Measurements from ENCODE around the gene POLR3K.

The POLR3K gene

GRCh38 chr16:55571-56136, 2.2 kb upstream of the POLR3K start:
- DNase-seq (ENCODE audit: low read depth in 1 of 2, low spot score in 1 of 2) = no peak
- TF ChIP-seq GABPA (IDR thresholded peaks at IDR 0.05; ENCODE audit: low read depth) (no peak), SPI1 (IDR thresholded peaks at IDR 0.05; ENCODE audit: borderline replicate concordance, low read depth) (no peak), POLR2AphosphoS5 (IDR thresholded peaks at IDR 0.05; ENCODE audit: low read depth) (no peak)
- TF ChIP-seq, protein P1, sequence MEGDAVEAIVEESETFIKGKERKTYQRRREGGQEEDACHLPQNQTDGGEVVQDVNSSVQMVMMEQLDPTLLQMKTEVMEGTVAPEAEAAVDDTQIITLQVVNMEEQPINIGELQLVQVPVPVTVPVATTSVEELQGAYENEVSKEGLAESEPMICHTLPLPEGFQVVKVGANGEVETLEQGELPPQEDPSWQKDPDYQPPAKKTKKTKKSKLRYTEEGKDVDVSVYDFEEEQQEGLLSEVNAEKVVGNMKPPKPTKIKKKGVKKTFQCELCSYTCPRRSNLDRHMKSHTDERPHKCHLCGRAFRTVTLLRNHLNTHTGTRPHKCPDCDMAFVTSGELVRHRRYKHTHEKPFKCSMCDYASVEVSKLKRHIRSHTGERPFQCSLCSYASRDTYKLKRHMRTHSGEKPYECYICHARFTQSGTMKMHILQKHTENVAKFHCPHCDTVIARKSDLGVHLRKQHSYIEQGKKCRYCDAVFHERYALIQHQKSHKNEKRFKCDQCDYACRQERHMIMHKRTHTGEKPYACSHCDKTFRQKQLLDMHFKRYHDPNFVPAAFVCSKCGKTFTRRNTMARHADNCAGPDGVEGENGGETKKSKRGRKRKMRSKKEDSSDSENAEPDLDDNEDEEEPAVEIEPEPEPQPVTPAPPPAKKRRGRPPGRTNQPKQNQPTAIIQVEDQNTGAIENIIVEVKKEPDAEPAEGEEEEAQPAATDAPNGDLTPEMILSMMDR (IDR thresholded peaks at IDR 0.05; ENCODE audit: insufficient read depth, low read length) = no peak
- TF ChIP-seq, protein P2, sequence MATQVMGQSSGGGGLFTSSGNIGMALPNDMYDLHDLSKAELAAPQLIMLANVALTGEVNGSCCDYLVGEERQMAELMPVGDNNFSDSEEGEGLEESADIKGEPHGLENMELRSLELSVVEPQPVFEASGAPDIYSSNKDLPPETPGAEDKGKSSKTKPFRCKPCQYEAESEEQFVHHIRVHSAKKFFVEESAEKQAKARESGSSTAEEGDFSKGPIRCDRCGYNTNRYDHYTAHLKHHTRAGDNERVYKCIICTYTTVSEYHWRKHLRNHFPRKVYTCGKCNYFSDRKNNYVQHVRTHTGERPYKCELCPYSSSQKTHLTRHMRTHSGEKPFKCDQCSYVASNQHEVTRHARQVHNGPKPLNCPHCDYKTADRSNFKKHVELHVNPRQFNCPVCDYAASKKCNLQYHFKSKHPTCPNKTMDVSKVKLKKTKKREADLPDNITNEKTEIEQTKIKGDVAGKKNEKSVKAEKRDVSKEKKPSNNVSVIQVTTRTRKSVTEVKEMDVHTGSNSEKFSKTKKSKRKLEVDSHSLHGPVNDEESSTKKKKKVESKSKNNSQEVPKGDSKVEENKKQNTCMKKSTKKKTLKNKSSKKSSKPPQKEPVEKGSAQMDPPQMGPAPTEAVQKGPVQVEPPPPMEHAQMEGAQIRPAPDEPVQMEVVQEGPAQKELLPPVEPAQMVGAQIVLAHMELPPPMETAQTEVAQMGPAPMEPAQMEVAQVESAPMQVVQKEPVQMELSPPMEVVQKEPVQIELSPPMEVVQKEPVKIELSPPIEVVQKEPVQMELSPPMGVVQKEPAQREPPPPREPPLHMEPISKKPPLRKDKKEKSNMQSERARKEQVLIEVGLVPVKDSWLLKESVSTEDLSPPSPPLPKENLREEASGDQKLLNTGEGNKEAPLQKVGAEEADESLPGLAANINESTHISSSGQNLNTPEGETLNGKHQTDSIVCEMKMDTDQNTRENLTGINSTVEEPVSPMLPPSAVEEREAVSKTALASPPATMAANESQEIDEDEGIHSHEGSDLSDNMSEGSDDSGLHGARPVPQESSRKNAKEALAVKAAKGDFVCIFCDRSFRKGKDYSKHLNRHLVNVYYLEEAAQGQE (IDR thresholded peaks at IDR 0.05; ENCODE audit: insufficient replicate concordance, low read depth) = no peak
- H3K27me3 ChIP-seq (ENCODE audit: insufficient read depth, poor library complexity, severe bottlenecking) = no peaks in the 10 kb centered on the region
- H3K4me3 ChIP-seq (replicated peaks; ENCODE audit: insufficient read depth, low read length) = no peak overlapping the region
- no peak overlapping the region for H3K27ac ChIP-seq (replicated peaks)

GRCh38 chr16:54237-54581, 801 bp upstream of the POLR3K start:
- no peak for TF ChIP-seq GABPA (IDR thresholded peaks at IDR 0.05; ENCODE audit: low read depth)
- TF ChIP-seq SPI1 (IDR thresholded peaks at IDR 0.05; ENCODE audit: borderline replicate concordance, low read depth) = no peak
- TF ChIP-seq, protein P1 (IDR thresholded peaks at IDR 0.05; ENCODE audit: insufficient read depth, low read length) = no peak
- TF ChIP-seq POLR2AphosphoS5 (IDR thresholded peaks at IDR 0.05; ENCODE audit: low read depth) = no peak
- TF ChIP-seq, protein P2 (IDR thresholded peaks at IDR 0.05; ENCODE audit: insufficient replicate concordance, low read depth) = no peak
- DNase-seq (ENCODE audit: low read depth in 1 of 2, low spot score in 1 of 2) = no peak
- peak overlapping the region; percentile 92 for H3K27ac ChIP-seq (replicated peaks)
- peak overlapping the region; percentile 88 for H3K4me3 ChIP-seq (replicated peaks; ENCODE audit: insufficient read depth, low read length)
- H3K27me3 ChIP-seq (ENCODE audit: insufficient read depth, poor library complexity, severe bottlenecking) = no peaks in the 10 kb centered on the region

DNA sequence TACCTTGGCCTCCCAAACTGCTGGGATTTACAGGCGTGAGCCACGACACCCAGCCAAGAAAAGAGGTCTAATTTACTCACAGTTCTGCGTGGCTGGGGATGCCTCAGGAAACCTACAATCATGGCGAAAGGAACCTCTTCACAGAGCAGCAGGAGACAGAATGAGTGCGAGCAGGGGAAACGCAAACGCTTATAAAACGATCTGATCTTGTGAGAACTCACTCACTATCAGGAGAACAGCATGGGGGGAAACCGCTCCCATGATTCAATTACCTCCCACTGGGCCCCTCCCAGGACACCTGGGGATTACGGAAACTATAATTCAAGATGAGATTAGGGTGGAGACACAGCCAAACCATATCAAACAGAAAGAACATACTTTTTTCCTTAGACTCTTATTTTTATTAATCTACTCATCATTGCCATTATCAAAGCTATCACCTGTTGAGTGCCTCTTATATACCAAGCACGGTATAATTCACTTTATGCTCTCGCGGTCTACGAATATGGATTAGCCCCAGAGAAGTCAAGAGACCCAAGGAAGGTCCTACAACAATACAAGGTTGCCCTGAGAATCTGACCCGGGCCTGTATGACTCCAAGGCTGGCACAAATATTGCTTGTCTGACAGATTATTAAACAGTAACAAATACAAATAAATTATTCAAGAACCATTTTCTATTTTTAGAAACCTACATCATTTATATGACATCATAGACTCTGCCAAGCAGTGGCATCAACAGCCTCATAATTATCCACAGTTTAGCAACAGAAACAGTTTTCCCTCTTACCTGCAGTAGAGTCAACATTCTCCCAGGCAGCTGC, 2.4 kb downstream of the POLR3K start:
- no peak overlapping the region for H3K4me3 ChIP-seq (replicated peaks; ENCODE audit: insufficient read depth, low read length)
- DNase-seq (ENCODE audit: low read depth in 1 of 2, low spot score in 1 of 2) = no peak
- H3K27ac ChIP-seq (replicated peaks) = no peak overlapping the region
- H3K27me3 ChIP-seq (ENCODE audit: insufficient read depth, poor library complexity, severe bottlenecking) = no peaks in the 10 kb centered on the region
- TF ChIP-seq, protein P2 (IDR thresholded peaks at IDR 0.05; ENCODE audit: insufficient replicate concordance, low read depth) = no peak
- TF ChIP-seq POLR2AphosphoS5 (IDR thresholded peaks at IDR 0.05; ENCODE audit: low read depth) (no peak), GABPA (IDR thresholded peaks at IDR 0.05; ENCODE audit: low read depth) (no peak), SPI1 (IDR thresholded peaks at IDR 0.05; ENCODE audit: borderline replicate concordance, low read depth) (no peak)
- TF ChIP-seq, protein P1 (IDR thresholded peaks at IDR 0.05; ENCODE audit: insufficient read depth, low read length) = no peak

All from HL-60 (cell line).